K562 (cell line): Measurements from ENCODE around the gene KLHL12. TPM values are rescaled to one million over a fixed set of nuclear protein-coding genes. Genes with fewer than 3 reads are reported as not detected.

Experiments used
- CHD2 ChIP-seq: IDR thresholded peaks from 2 replicates; pipeline ENCODE4 v1.6.1; 2011; ENCODE audit warnings: low read depth, low read length
- CLOCK ChIP-seq: fragments of 250-450 bp; sonication (Bioruptor Pico); IDR thresholded peaks from 2 replicates; pipeline ENCODE4 v1.4.0; 2020; ENCODE audit warnings: mild to moderate bottlenecking, moderate library complexity, borderline replicate concordance
- FOS ChIP-seq: IDR thresholded peaks from 3 replicates; pipeline ENCODE4 v1.6.1; 2011; ENCODE audit not compliant: insufficient read length; ENCODE audit errors: extremely low read depth
- GTF3C2 ChIP-seq: IDR thresholded peaks from 3 replicates; pipeline ENCODE4 v1.6.1; 2011; ENCODE audit warnings: borderline replicate concordance, mild to moderate bottlenecking, moderate library complexity; ENCODE audit not compliant: insufficient read length; ENCODE audit errors: extremely low read depth
- HLTF ChIP-seq: fragments of 450-650 bp; IDR thresholded peaks from 2 replicates; pipeline ENCODE4 v1.6.1; 2016
- HMG20A ChIP-seq: fragments of 450-650 bp; formaldehyde crosslinking; conservative IDR thresholded peaks from 2 replicates; pipeline ENCODE4 v1.4.0; 2020; ENCODE audit warnings: mild to moderate bottlenecking, mixed read lengths
- KLF6 ChIP-seq: fragments of 250-450 bp; sonication (Bioruptor Pico); IDR thresholded peaks from 2 replicates; pipeline ENCODE4 v1.4.0; 2020; ENCODE audit warnings: mild to moderate bottlenecking, moderate library complexity, borderline replicate concordance
- MEF2D ChIP-seq: conservative IDR thresholded peaks from 2 replicates; pipeline ENCODE4 v1.6.1; 2016; ENCODE audit warnings: low read depth, missing genetic modification characterization, missing compliant biosample characterization
- MLX ChIP-seq, 2 experiments: fragments of 450-650 bp in 1 of 2; sonication (generic) in 1 of 2; formaldehyde crosslinking; conservative IDR thresholded peaks; 2 replicates each; pipeline versions ENCODE4 v1.4.0 to v1.8.1; 2020 to 2022; ENCODE audit warnings: mild to moderate bottlenecking in 1 of 2, missing genetic modification reagents in 1 of 2
- POLR2B ChIP-seq: fragments of 450-650 bp; IDR thresholded peaks from 2 replicates; pipeline ENCODE4 v1.6.1; 2018; ENCODE audit warnings: low read depth; ENCODE audit not compliant: partially characterized antibody
- PRMT5 ChIP-seq: sonication (generic); formaldehyde crosslinking; IDR thresholded peaks from 2 replicates; pipeline ENCODE4 v1.5.0; 2020; ENCODE audit warnings: missing genetic modification reagents
- RBM22 ChIP-seq: fragments of 200-400 bp; formaldehyde crosslinking; IDR thresholded peaks from 2 replicates; pipeline ENCODE4 v1.6.1; 2018; ENCODE audit warnings: low read length, low read depth; ENCODE audit not compliant: poor library complexity, severe bottlenecking
- SIRT6 ChIP-seq: IDR thresholded peaks from one replicate; pipeline ENCODE4 v1.6.1; 2012; ENCODE audit warnings: low read depth, mild to moderate bottlenecking, control low read depth, inconsistent platforms, low read length, moderate library complexity
- SMARCB1 ChIP-seq: IDR thresholded peaks from 2 replicates; pipeline ENCODE4 v1.6.1; 2011; ENCODE audit warnings: improper control_type of control experiment, low read depth; ENCODE audit not compliant: insufficient read length
- SMARCE1 ChIP-seq: fragments of 450-650 bp; IDR thresholded peaks from 2 replicates; pipeline ENCODE4 v1.7.1; 2016; ENCODE audit warnings: mild to moderate bottlenecking
- SRSF3 ChIP-seq: fragments of 200-400 bp; formaldehyde crosslinking; IDR thresholded peaks from 2 replicates; pipeline ENCODE4 v1.6.1; 2016; ENCODE audit warnings: mild to moderate bottlenecking, low read length, moderate library complexity; ENCODE audit not compliant: insufficient read depth
- TCF3 ChIP-seq: sonication (generic); formaldehyde crosslinking; IDR thresholded peaks from 2 replicates; pipeline ENCODE4 v1.4.0; 2020; ENCODE audit warnings: mild to moderate bottlenecking, missing genetic modification reagents
- TEAD1 ChIP-seq, 2 experiments: fragments of 450-650 bp in 1 of 2; sonication (generic) in 1 of 2; formaldehyde crosslinking; IDR thresholded peaks; 2 replicates each; pipeline versions ENCODE4 v1.4.0 to v1.8.0; 2020 to 2022; ENCODE audit warnings: mild to moderate bottlenecking in 2 of 2, missing genetic modification reagents in 1 of 2
- ZKSCAN3 ChIP-seq: fragments of 250-450 bp; sonication (Bioruptor Pico); IDR thresholded peaks from 2 replicates; pipeline ENCODE4 v1.4.0; 2020
- ZNF217 ChIP-seq: sonication (generic); formaldehyde crosslinking; IDR thresholded peaks from 2 replicates; pipeline ENCODE4 v1.8.0; 2022; ENCODE audit warnings: mild to moderate bottlenecking, missing genetic modification reagents
- ZNF263 ChIP-seq: sonication (generic); formaldehyde crosslinking; IDR thresholded peaks from 2 replicates; pipeline ENCODE4 v1.8.0; 2022; ENCODE audit warnings: mild to moderate bottlenecking, missing genetic modification reagents, borderline replicate concordance
- ZNF277 ChIP-seq: fragments of 250-450 bp; sonication (Bioruptor Pico); IDR thresholded peaks from 2 replicates; pipeline ENCODE4 v1.8.0; 2022; ENCODE audit warnings: inconsistent platforms, mild to moderate bottlenecking, moderate library complexity, borderline replicate concordance
- polyA plus RNA-seq, 8 experiments: library from polyadenylated mRNA; depleted of rRNA in 4 of 8; stranded (reverse) in 5 of 8; unstranded in 3 of 8; fragments of >200 nt; fragmentation: Nextera tagmentation in 2 of 8; fragmentation: Illumina TruSeq in 1 of 8; extraction: Ambion mirVana in 2 of 8; extraction: Trizol in 1 of 8; gene quantifications; 2 replicates each; pipeline versions ENCODE4 v1.2.1 to v1.2.3, GENCODE V29; 2011 to 2014; ENCODE audit warnings: inconsistent platforms in 1 of 8, missing spikeins in 1 of 8
- total RNA-seq, 7 experiments: library from RNA; depleted of rRNA in 6 of 7; stranded (reverse); fragments of >200 nt in 6 of 7; fragmentation: Illumina TruSeq in 2 of 7; extraction: Trizol in 2 of 7; gene quantifications; 2 replicates each; pipeline versions ENCODE4 v1.2.1 to v1.2.3, GENCODE V29; 2011 to 2021; ENCODE audit warnings: low replicate concordance in 1 of 7

Gene KLHL12
- total and polyA plus RNA-seq, 9 of the 15 experiments (the other 6 are each of a cell fraction or from before 2014, with no cell fraction given), result 23.1 to 85.1 (median 35.0) TPM

- TF ChIP-seq HMG20A (no peak), MEF2D (tag) (no peak), SIRT6 (no peak), RBM22 (no peak), FOS (no peak), ZKSCAN3 (CRISPR knock-in tag) (no peak), CHD2 (0 out of 2 replicates have a peak, but pooled peaks have one; percentile 21), TCF3 (peak; percentile 97), MLX (CRISPR knock-in tag; conservative IDR thresholded peaks at IDR 0.05) (no peak), SMARCE1 (peak; percentile 90), SMARCB1 (peak; percentile 74), KLF6 (CRISPR knock-in tag) (no peak), ZNF277 (CRISPR knock-in tag) (no peak), PRMT5 (no peak), ZNF263 (0 out of 2 replicates have a peak, but pooled peaks have one; percentile 42), GTF3C2 (no peak), TEAD1 (CRISPR knock-in tag; IDR thresholded peaks at IDR 0.05) (peak in 1 of 2 experiments; percentile 69; a peak in 1 of 4 replicates), POLR2B (no peak), SRSF3 (no peak), CLOCK (CRISPR knock-in tag) (no peak), ZNF217 (CRISPR knock-in tag) (no peak), HLTF (peak; percentile 73; the same call in 1 of the 2 replicates)
Observed at GRCh38 chr1:202944438-202944921, 17.4 kb upstream of the KLHL12 start (continued).
